HTR-8/SVneo (cell line): ENCODE results near the gene SLC25A14.
A peak's percentile ranks its signal among the peaks of the same experiment; 100 is the strongest.
"Not testable (repeated sequence)": the region's sequence is repeated elsewhere in the genome, so short reads cannot be mapped to it uniquely, and the experiment has no call there.

Experiments
- DNase-seq: peaks from one replicate; pipeline ENCODE4 v3.0.0; 2011; ENCODE audit warnings: low spot score, mixed read lengths; ENCODE audit not compliant: insufficient read length
- FAIRE-seq: peaks from 2 replicates; lab custom pipeline; 2011; peaks lifted over from hg19 to GRCh38; lab: Jason Lieb, UNC

The SLC25A14 gene, protein sequence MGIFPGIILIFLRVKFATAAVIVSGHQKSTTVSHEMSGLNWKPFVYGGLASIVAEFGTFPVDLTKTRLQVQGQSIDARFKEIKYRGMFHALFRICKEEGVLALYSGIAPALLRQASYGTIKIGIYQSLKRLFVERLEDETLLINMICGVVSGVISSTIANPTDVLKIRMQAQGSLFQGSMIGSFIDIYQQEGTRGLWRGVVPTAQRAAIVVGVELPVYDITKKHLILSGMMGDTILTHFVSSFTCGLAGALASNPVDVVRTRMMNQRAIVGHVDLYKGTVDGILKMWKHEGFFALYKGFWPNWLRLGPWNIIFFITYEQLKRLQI

GRCh38 chrX:130339408-130340222 is at the start of gene SLC25A14:
TSS of gene SLC25A14 (plus strand) at chrX:130339919. CDS start at chrX:130340279, 360 bp downstream.
- DNase-seq (peak; percentile 37), FAIRE-seq (no peak)

DNA sequence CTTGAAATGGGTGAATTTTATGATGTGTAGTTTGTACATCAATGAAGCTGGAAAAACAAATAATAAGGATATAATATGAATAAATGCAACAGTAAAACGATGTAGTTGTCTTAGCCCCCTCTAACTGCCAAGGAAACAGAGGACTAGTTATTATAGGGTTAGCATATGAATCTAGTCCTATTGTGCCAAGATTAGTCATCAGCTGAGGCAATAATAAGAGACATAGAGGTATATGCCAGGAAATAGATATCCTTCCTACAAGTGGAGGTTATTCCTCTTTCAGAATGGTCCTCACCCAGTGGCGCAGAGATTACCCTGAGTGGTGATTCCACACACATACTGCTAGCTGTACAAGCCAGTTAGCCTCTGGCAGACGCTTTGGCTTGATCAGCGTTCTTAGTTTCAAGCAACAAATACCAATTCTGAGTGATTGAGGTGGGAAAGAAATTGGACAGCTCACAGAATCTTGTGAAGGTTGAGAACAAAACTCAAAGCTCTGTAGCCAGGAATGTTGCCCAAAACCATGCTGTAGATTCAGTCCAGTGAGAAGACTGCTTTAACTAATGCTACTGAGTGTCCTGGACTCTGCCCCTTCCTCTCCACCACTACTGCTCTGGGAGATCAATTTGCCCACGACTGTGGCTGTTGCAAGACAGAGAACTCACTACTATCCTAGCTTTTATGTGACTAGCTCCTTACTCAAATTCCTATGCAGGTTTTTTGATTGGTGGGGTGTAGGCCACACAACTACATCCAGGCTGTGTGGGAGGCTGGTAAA is 44.0 kb upstream of the SLC25A14 start:
- FAIRE-seq (no peak), DNase-seq (no peak)

GRCh38 chrX:130296297-130296678 is 43.4 kb upstream of the SLC25A14 start:
- no peak for DNase-seq
- FAIRE-seq = no peak

- DNase-seq = no peak
- FAIRE-seq = no peak
These were observed 43.0 kb upstream of the SLC25A14 start for GRCh38 chrX:130296743-130297142.

- FAIRE-seq (no peak), DNase-seq (no peak)
These were observed 40.3 kb upstream of the SLC25A14 start for GRCh38 chrX:130299279-130300009.

GRCh38 chrX:130300010-130300282 is 39.8 kb upstream of the SLC25A14 start:
- FAIRE-seq (no peak), DNase-seq (no peak)

DNA sequence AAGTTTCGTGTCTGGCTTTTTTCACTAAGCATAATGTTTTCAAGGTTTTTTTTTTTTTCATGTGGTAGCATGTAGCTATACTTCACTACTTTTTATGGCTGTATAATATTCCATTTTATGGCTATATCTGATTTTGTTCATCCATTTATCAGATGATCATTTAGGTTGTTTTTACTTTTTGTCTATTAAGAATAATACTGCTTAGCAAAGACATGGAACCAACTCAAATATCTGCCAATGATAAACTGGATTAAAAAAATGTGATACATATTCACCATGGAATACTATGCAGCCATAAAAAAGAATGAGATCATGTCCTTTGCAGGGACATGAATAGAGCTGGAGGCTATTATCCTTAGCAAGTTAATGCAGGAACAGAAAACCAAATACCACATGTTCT is 38.3 kb upstream of the SLC25A14 start:
- DNase-seq = no peak
- no peak for FAIRE-seq

GRCh38 chrX:130301977-130302376 is 37.7 kb upstream of the SLC25A14 start:
- FAIRE-seq (no peak), DNase-seq (no peak)

GRCh38 chrX:130304587-130305368 is 34.9 kb upstream of the SLC25A14 start:
- FAIRE-seq (no peak), DNase-seq (no peak)

- not testable (repeated sequence) for FAIRE-seq
These were observed 19.8 kb upstream of the SLC25A14 start for GRCh38 chrX:130319886-130320285.

DNA sequence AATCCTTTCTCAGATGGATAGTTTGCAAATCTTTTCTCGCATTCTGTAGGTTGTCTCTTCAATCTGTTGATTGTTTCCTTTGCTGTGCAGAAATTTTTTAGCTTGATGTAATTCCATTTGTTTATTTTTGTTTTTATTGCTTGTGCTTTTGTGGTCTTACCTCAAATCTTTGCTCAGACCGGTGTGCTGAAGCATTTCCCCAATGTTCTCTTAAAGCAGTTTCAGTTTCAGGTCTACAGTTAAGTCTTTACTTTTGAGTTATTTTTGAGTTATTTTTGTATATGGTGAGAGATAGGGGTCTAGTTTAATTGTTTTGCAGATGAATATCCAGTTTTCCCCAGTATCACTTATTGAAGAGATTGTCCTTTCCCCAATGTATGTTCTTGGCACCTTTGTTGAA is 18.2 kb upstream of the SLC25A14 start:
- no peak for DNase-seq
- no peak for FAIRE-seq

More at GRCh38 chrX:130319886-130320285, 19.8 kb upstream of the SLC25A14 start:
- DNase-seq = not testable (repeated sequence)

DNA sequence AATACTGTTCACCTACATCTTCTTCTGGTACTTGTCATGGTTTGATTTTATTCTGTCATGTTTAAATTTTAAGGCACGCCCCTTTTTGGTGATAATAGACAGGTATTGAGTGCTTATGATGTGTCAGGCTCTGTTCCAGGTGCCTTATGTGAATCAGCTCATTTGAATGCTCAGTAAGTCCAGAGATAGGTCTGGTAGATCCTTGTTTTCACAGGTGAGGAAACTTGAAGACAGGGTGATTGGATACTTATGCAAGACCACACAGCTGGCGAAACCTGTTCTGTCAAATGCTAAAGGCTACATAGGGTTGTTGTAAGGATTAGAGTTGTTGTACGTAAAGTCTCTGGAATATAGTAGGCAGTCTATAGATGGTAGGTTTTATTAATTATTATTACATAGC is 9.6 kb upstream of the SLC25A14 start:
- DNase-seq = no peak
- FAIRE-seq = no peak

GRCh38 chrX:130330706-130331105 is 9.0 kb upstream of the SLC25A14 start:
- DNase-seq (peak; percentile 13), FAIRE-seq (no peak)

DNA sequence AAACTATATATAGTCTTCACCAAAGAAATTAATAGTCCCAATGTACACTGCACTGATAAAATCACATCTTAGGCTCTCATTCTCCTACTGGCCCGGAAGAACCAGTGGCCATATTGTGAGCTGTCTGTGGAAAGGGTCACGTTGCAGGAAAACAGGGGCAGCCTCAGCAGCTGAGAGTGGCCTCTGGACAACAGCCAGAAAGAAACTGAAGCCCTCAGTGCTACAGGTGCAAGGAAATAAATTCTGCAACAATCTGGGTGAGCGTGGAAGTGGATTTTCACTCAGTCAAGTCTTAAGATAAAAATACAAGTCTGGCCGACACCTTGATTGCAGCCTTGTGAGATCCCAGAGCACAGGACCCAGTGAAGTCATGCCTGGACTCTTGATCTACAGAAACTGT is 3.2 kb upstream of the SLC25A14 start:
- FAIRE-seq (no peak), DNase-seq (no peak)

DNA sequence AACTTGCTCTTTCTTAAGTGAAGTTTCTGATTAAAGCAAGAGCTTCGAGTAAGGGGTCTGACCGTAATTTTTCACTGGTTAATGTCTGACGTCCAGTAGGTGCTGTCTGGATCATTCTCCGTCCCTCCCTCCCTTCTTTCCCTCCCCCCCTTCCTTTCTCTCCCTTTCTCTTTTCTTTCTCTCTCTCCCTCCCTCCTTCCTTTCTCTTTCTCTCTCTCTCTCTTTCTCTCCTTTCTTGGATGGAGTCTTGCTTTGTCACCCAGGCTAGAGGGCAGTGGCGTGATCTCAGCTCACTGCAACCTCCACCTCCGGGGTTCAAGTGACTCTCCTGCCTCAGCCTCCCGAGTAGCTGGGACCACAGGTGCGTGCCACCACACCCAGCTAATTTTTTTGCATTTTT is 850 bp upstream of the SLC25A14 start:
- DNase-seq, FAIRE-seq: not testable (repeated sequence)

DNA sequence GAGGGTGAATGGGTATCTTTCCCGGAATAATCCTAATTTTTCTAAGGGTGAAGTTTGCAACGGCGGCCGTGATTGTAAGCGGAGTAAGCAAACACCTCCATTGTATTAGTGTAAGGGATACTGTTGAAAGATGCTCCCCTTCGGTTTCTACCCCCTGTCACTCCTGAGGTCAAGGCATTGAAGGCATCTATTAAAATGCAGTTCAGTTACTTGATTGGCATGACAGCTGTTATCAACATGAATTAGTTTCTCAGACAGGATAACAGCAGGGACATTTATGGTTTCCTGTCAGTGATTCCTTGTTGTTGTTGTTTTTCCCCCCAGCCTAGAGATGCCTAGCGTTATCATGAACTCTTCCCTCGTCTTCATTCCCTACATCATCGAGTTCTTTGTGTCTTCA is 552 bp downstream of the SLC25A14 start:
- DNase-seq (no peak), FAIRE-seq (no peak)

DNA sequence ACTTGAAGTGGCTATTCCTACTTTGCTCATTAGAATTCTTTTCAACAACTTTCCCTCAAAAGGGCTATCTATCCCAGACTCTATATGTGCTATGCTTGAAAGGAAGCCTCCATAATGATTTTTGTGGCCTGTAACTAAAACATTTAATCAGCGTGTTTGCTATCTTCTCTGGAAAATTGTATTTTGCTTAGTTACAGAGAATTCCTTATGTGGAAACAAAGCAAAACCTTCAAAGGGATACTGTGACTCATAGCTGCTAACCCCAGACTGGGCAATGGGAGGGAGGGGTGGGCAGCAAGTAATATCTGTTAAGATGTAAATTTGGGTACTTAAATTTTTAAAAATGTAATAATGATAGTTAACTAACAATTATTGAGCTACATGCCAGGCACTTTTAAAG is 3.7 kb downstream of the SLC25A14 start:
- no peak for DNase-seq
- FAIRE-seq = no peak

- DNase-seq = no peak
- FAIRE-seq = no peak
These were observed 7.6 kb downstream of the SLC25A14 start for GRCh38 chrX:130347321-130347720.

- FAIRE-seq (no peak), DNase-seq (no peak)
These were observed 11.8 kb downstream of the SLC25A14 start for GRCh38 chrX:130351567-130351966.
